Heart left ventricle (tissue), 13 donors: ENCODE results near the gene ZNF10.
A peak's percentile ranks its signal among the peaks of the same experiment; 100 is the strongest.

Experiments used
- POLR2A ChIP-seq, 2 donors: fragments of 450-650 bp; IDR thresholded peaks; one replicate each; pipeline ENCODE4 v1.6.1; 2017; ENCODE audit warnings: antibody characterized with exemption in 2 of 2, mild to moderate bottlenecking in 2 of 2, moderate library complexity in 2 of 2
- TF ChIP-seq, protein P1 (sequence below), 12 donors: fragments of 200-600 bp; sonication (generic) in 4 of 12; IDR thresholded peaks; one replicate each; pipeline versions ENCODE4 v1.5.0 to v1.8.0; 2018 to 2022; ENCODE audit warnings: antibody characterized with exemption in 12 of 12, mild to moderate bottlenecking in 5 of 12
- donor health status: ischemic (EF 13 %, LVEDD 7.1; RV severe dilation, severe dysfunction).
- donor health status: DM: no; HTN: yes; CAD: no.
- donor health status: DM: no; HTN: no; CAD: no.
- donor health status: ischemic (EF 25% LVEDD 6.9; RV normal size, moderate dysfunction).
- donor health status: ischemic (EF 25% LVEDD 5.7; RV mildly dilated, moderate dysfunction).
- donor health status: ischemic (EF 35%, LVEDD 5.7; RV mildly dilated, moderate dysfunction).
- donor health status: nonischemic (EF 11% LVEDD 7.7; RV severe dilation, severe dysfunction).
- donor health status: DM: yes; HTN: yes; CAD: no.
- donor health status: PGD.
- donor health status: ischemic (EF 29% LVEDD 5.4; RV normal size, mild dysfunction).
- donor health status: nonischemic (EF 23%, LVEDD 6.1; RV moderate dilation, normal function).

DNA sequence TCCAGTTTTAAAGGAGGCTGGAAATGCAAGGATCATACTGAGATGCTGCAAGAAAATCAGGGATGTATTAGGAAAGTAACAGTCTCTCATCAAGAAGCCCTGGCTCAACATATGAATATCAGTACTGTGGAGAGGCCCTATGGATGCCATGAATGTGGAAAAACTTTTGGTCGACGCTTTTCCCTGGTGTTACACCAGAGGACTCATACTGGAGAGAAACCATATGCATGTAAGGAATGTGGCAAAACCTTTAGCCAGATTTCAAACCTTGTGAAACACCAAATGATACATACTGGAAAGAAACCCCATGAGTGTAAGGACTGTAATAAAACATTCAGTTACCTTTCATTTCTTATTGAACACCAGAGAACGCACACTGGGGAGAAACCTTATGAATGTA, 24.8 kb upstream of the ZNF10 start:
- TF ChIP-seq, protein P1, sequence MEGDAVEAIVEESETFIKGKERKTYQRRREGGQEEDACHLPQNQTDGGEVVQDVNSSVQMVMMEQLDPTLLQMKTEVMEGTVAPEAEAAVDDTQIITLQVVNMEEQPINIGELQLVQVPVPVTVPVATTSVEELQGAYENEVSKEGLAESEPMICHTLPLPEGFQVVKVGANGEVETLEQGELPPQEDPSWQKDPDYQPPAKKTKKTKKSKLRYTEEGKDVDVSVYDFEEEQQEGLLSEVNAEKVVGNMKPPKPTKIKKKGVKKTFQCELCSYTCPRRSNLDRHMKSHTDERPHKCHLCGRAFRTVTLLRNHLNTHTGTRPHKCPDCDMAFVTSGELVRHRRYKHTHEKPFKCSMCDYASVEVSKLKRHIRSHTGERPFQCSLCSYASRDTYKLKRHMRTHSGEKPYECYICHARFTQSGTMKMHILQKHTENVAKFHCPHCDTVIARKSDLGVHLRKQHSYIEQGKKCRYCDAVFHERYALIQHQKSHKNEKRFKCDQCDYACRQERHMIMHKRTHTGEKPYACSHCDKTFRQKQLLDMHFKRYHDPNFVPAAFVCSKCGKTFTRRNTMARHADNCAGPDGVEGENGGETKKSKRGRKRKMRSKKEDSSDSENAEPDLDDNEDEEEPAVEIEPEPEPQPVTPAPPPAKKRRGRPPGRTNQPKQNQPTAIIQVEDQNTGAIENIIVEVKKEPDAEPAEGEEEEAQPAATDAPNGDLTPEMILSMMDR (IDR thresholded peaks at IDR 0.05) = peak in 1 of 12 donors; percentile 2
- TF ChIP-seq POLR2A (IDR thresholded peaks at IDR 0.05) = no peak
